ENCODE data around the gene RTN4RL1. TPM values are rescaled to one million over a fixed set of nuclear protein-coding genes. Genes with fewer than 3 reads are reported as not detected.

The RTN4RL1 gene
- total and polyA plus RNA-seq, 7 donors = under 0.01 to 0.71 (median 0.48) TPM; not detected in 1

GRCh38 chr17:2022647-2023240 lies 2.4 kb downstream of the RTN4RL1 start:
- DNase-seq = no peak
- Histone ChIP-seq H3K9me3 (no peaks in the 10 kb centered on the region), H3K27me3 (peaks cover 20 to 65% (median 31%) of the 10 kb centered on the region in 3 donors), H3K36me3 (no peaks in the 10 kb centered on the region), H3K4me3 (no peak overlapping the region), H3K27ac (no peak overlapping the region), H3K4me1 (peaks cover 0 to 32% (median 30%) of the 10 kb centered on the region in 4 donors)
- intact Hi-C loops (cut with DNase I) = no loop called here
- WGBS, 2 donors = 59 to 75% methylated on average over 15 of the region's 15 CpGs
- no peak for TF ChIP-seq CTCF (IDR thresholded peaks at IDR 0.05)
- TF ChIP-seq POLR2AphosphoS5 (IDR thresholded peaks at IDR 0.05) = no peak
- no peak for TF ChIP-seq POLR2A (IDR thresholded peaks at IDR 0.05)

GRCh38 chr17:2020721-2021120 lies 4.4 kb downstream of the RTN4RL1 start:
- Histone ChIP-seq H3K4me1 (peaks cover 0 to 26% (median 23%) of the 10 kb centered on the region in 4 donors), H3K9me3 (no peaks in the 10 kb centered on the region), H3K27ac (no peak overlapping the region), H3K27me3 (peaks cover 16 to 57% (median 21%) of the 10 kb centered on the region in 3 donors), H3K36me3 (no peaks in the 10 kb centered on the region), H3K4me3 (no peak overlapping the region)
- no peak for DNase-seq
- TF ChIP-seq EP300 (IDR thresholded peaks at IDR 0.05) = no peak
- TF ChIP-seq CTCF (IDR thresholded peaks at IDR 0.05) = no peak
- TF ChIP-seq POLR2A (IDR thresholded peaks at IDR 0.05) = no peak
- TF ChIP-seq POLR2AphosphoS5 (IDR thresholded peaks at IDR 0.05) = no peak
- intact Hi-C loops (cut with DNase I) = no loop called here
- WGBS, 2 donors = 36 to 69% methylated on average over 8 of the region's 8 CpGs

GRCh38 chr17:2019723-2020122 lies 5.4 kb downstream of the RTN4RL1 start:
- H3K27me3 ChIP-seq = peaks cover 11 to 47% (median 12%) of the 10 kb centered on the region in 3 donors
- 76 to 78% methylated on average over 8 of the region's 8 CpGs for WGBS, 2 donors
- peaks cover 0 to 16% (median 13%) of the 10 kb centered on the region in 4 donors for H3K4me1 ChIP-seq
- DNase-seq = no peak
- no peak overlapping the region for H3K27ac ChIP-seq
- H3K36me3 ChIP-seq = no peaks in the 10 kb centered on the region
- H3K4me3 ChIP-seq = no peak overlapping the region
- intact Hi-C loops (cut with DNase I) = no loop called here
- TF ChIP-seq POLR2A (IDR thresholded peaks at IDR 0.05) (no peak), POLR2AphosphoS5 (IDR thresholded peaks at IDR 0.05) (no peak), CTCF (IDR thresholded peaks at IDR 0.05) (no peak), EP300 (IDR thresholded peaks at IDR 0.05) (no peak)
- H3K9me3 ChIP-seq = no peaks in the 10 kb centered on the region

- H3K27ac ChIP-seq = no peak overlapping the region
- H3K27me3 ChIP-seq = peaks cover 3 to 39% (median 4%) of the 10 kb centered on the region in 3 donors
- H3K36me3 ChIP-seq = no peaks in the 10 kb centered on the region
- H3K4me1 ChIP-seq = peaks cover 0 to 8% (median 5%) of the 10 kb centered on the region in 4 donors
- H3K4me3 ChIP-seq = no peak overlapping the region
- no peak for TF ChIP-seq EP300 (IDR thresholded peaks at IDR 0.05)
- TF ChIP-seq CTCF (IDR thresholded peaks at IDR 0.05) = no peak
- TF ChIP-seq POLR2AphosphoS5 (IDR thresholded peaks at IDR 0.05) = no peak
- no peak for TF ChIP-seq POLR2A (IDR thresholded peaks at IDR 0.05)
- no peaks in the 10 kb centered on the region for H3K9me3 ChIP-seq
- DNase-seq = no peak
- 64 to 83% methylated on average over 24 of the region's 24 CpGs for WGBS, 2 donors
- intact Hi-C loops (cut with DNase I) = no loop called here
These were observed 6.2 kb downstream of the RTN4RL1 start for GRCh38 chr17:2018716-2019510.
